SK-N-DZ (cell line): ENCODE measurements around the gene IL4I1. TPM values are rescaled to one million over a fixed set of nuclear protein-coding genes. Genes with fewer than 3 reads are reported as not detected.
A peak's percentile ranks its signal among the peaks of the same experiment; 100 is the strongest.
"Not testable (repeated sequence)": the region's sequence is repeated elsewhere in the genome, so short reads cannot be mapped to it uniquely, and the experiment has no call there.

ENCODE experiments used
- DNase-seq: peaks from one replicate; pipeline ENCODE4 v3.0.0-alpha.2; 2015; ENCODE audit warnings: low spot score
- polyA plus RNA-seq, 2 experiments: library from polyadenylated mRNA; depleted of rRNA; stranded (reverse); fragments of >200 nt; gene quantifications; 2 replicates each; pipeline ENCODE4 v1.2.3, GENCODE V29; 2014

IL4I1 gene, protein sequence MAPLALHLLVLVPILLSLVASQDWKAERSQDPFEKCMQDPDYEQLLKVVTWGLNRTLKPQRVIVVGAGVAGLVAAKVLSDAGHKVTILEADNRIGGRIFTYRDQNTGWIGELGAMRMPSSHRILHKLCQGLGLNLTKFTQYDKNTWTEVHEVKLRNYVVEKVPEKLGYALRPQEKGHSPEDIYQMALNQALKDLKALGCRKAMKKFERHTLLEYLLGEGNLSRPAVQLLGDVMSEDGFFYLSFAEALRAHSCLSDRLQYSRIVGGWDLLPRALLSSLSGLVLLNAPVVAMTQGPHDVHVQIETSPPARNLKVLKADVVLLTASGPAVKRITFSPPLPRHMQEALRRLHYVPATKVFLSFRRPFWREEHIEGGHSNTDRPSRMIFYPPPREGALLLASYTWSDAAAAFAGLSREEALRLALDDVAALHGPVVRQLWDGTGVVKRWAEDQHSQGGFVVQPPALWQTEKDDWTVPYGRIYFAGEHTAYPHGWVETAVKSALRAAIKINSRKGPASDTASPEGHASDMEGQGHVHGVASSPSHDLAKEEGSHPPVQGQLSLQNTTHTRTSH
- polyA plus RNA-seq (2014; cell fraction: cytosol; rRNA removed) = not detected in 2 replicates
- not detected in 2 replicates for polyA plus RNA-seq (2014; cell fraction: nucleus; rRNA removed)

DNA sequence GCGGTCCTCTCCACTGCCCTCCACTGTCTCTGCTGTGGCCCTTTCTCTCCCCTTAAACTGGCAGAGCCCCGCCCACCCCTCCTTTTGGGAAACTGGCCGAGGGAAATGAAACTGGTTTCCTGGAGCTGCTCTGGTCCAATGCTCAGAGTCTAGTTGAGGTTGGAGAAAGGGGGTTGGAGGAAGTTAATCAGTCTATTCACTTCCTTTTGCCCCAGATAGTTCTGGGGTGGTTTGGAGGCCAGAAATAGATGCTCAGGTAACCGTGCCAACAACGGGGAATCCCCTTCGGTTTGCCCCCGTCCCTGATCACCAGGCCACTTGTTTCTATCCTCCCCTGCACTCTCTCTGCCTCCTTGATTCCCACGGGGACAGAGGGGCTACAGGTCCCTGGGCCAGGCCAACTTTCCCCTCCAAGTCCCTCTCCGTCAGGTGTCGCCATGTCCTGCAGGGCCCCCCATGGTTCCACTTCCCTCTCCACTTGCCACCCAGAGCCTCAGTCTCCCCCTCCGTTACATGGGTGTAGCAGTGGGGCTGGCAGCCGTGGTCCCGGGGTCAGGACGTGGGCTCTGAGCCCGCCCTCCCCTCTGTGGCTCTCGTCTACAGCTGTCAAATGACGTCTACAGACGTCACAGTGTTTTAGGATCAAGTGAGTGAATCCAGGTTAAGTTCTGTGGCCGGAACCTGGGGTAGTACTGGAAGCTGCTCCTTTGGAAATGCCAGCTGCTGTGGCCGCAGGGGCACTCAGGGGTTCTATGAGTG is at the start of gene IL4I1:
Gene IL4I1 (minus strand): TSS at position 25 of the 759 bp plus-strand sequence. CDS start 727 bp downstream, outside the sequence.
- no peak for DNase-seq

DNA sequence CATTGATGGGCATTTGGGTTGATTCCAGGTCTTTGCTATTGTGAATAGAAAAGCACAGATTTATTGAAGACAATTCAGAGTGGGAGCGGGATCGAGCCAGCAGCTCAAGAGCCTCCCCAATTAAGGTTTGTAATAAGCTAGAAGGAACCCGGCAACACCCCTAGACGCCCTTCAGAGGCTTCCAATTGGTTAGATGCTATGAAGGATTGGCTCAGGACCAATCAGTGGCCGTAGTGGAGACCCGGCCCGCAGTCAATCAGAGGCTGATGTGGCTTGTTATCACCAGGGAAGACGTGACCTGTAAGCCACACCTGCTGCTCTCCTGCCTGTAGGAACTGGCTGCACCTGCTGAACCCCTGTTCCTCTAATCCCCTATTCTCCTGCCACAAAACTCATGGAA is 49.7 kb upstream of the IL4I1 start:
- no peak for DNase-seq

DNA sequence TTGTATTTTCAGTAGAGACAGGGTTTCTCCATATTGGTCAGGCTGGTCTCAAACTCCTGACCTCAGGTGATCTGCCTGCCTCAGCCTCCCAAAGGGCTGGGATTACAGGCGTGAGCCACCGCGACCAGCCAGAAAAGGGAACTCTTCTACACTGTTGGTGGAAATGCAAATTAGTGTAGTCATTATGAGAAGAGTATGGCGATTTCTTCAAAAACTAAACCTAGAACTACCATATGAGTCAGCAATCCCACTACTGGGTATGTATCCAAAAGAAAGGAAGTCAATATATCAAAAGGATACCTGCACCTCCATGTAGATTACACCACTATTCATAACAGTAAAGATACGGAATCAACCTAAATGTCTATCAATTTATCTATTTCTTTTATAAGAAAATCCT is 47.9 kb upstream of the IL4I1 start:
- DNase-seq = not testable (repeated sequence)

DNA sequence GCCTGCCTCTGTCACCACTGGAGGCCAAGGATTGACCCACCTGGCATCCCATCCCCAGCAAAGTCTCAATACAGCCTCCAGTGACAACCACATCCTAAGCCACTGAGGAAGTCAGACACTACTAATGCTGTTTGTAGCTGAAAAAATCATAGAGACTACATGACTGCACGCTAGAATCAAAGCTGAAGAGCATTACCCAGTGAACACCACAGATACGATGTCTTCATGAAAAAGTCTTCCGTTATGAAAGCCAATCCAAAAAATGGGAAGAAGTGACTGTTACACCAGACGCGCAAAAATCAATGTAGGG is 43.8 kb upstream of the IL4I1 start:
- DNase-seq = no peak

DNA sequence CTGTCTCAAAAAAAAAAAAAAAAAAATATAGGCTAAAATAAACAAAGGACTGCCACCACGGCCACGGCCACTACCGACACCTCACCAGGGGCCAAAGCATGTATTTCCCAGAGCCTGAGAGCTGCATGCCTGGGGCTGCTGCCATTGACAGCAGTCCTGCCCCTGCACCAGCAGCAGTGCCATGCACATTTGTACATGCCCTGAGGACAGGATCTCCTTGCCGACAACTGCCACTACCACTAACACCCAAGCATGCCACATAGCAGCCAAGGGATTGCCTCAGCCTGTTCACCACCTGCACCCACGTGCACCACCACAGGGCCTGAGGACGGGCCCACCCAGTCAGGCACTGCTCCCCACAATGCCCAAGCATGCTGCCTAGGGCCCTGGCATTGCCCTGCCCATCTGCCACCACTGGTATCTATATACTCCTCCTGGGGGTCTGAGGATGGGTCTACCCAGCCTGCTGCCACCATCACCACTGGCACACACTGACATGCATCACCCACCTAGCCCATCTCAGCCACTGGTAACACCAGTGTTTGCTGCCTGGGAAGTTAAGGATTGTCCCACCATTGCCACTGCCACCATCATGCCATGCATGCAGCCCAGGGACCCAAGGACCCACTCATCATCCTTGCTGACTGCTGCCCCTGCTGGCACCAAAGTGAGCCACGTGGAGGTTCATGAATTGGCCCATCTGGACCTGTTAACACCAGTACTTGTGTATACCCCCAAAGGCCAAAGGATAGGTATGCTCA is 43.2 kb upstream of the IL4I1 start:
- no peak for DNase-seq

DNA sequence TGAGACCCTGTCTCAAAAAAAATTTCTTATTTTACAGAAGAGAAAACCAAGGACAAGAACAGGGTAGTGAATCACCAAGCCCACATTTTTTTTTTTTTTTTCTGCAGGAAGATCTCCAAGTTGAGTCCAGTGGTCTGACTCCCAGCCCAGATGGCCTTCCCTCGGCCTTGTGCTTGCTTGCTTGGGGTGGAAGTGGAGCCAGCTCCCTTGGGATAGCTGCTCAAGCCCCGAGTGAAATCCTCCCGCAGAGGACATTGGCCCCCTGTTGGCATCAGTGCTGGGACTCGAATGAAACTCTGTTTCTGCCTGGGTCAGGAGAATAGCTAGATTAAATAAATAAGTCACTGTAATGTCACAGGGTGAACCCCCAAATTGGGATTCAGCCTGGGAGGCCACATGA is 42.0 kb upstream of the IL4I1 start:
- no peak for DNase-seq

DNA sequence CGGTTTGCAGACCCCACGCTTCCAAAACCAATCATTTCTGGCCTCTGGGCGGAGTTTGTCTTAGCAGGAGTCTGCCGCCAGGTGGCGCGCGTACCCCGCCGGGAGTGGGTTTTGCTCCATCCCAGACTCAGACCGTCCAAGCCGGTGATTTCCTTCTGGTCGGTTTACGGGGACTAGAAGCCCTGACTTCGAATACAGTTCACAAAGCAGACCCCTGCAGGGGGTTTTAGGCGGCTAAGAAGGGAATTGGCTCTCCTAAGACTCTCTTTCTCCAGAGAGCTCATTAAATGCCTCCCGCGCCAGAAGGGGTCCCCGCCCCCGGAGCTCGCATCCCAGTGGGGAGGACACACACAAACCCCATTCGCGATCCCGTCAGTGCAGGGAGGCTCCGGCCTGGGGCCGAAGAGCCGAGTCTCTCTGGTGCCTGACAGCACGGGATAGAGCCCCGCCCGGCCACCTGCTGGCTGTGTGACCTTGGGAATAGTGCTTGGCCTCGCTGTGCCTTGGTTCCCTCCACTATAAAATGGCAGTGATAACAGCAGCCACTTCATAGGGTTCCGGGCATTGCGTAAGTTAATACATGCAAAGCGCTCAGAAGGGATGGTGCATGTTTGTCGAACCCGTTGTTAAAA is 41.2 kb upstream of the IL4I1 start:
- DNase-seq = peak; percentile 57

DNA sequence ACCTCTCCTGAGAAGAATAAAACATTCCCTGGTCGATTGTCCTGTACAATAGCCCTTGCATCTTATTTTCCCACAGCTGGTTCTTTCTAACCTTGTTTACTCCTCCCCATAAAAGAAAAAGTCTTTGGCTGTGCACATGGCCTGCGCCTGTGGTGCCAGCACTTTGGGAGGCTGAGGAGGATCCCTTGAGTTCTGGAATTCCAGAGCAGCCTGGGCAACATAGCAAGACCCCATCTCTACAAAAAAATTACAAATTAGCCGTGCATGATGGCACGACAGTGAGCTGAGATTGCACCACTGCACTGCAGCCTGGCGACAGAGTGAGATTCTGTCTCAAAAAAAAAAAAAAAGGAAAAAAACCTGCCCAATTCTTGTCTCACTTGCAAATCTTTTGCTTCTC is 39.9 kb upstream of the IL4I1 start:
- DNase-seq = no peak

DNA sequence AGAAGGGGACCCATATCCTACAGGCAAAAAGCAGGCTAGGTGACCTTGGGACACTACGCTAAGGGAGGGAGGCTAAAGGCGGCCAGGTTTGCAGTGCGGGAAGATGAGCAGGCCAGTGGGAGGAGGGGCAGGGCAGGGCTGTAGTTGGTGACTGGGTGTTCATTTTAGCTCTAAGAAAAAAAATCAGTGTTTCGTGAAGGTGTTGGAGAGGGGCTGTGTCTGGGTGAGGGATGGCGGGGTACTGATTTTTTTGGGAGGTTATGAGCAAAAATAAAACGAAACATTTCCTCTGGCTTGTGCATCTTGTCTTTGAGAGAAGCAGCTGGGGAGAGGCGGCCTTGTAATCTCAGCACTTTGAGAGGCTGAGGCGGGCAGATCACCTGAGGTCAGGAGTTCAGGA is 37.0 kb upstream of the IL4I1 start:
- no peak for DNase-seq

DNA sequence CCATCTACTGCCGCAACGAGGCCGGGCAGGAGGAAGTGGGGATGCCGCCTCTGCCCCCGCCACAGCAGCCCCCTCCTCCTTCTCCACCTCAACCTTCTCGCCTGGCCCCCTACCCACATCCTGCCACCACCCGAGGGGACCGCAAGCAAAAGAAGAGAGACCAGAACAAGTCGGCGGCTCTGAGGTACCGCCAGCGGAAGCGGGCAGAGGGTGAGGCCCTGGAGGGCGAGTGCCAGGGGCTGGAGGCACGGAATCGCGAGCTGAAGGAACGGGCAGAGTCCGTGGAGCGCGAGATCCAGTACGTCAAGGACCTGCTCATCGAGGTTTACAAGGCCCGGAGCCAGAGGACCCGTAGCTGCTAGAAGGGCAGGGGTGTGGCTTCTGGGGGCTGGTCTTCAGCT is 36.0 kb upstream of the IL4I1 start:
- DNase-seq = no peak

DNA sequence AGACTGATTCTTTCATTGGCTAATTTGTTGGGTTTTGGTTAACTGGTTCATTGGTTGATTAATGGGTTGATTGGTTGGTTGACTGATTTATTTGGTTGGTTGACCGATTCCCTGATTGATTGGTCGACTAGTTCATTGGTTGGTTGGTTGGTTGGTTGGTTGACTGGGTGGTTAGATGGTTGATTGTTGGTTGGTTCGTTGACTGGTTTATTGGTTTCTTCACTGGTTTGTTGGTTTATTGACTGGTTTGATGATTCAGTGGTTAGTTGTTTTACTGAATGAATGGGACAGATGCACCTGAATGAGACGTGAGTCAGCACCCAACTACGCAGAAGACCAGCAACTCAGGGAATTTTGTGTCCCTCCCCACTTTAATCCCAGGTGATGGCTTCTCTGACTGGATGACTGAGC is 35.4 kb upstream of the IL4I1 start:
- DNase-seq = no peak

DNA sequence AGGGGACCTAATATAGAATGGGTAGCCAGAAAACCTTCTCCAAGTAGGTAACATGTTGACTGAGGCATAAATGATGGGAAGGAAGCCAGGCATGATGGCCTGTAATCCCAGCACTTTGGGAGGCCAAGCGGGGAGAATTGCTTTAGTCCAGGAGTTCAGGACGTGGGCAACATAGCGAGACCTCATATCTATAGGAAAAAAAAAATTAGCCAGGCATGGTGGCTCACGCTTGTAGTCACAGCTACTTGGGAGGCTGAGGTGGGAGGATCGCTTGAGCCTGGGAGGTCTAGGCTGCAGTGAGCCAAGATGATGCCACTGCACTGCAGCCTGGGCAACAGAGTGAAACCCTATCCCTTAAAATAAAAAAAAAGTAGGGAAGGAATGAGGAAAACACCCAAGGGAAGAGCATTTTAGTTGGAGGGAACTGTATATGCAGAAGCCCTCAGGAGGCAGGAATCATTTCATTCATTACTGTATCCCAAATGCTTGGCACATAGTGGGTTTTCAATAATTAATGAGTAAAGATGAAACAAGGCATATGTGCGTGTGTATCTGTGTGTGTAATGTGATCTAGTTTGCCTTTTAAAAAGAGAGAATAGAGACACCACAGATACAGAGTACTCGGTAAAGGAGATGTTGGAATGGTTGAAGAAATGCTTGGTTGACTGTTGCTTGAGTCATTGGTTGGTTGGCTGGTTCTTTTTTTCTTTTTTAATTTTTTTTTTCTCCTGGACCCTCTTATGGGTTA is 34.8 kb upstream of the IL4I1 start:
- DNase-seq = no peak

DNA sequence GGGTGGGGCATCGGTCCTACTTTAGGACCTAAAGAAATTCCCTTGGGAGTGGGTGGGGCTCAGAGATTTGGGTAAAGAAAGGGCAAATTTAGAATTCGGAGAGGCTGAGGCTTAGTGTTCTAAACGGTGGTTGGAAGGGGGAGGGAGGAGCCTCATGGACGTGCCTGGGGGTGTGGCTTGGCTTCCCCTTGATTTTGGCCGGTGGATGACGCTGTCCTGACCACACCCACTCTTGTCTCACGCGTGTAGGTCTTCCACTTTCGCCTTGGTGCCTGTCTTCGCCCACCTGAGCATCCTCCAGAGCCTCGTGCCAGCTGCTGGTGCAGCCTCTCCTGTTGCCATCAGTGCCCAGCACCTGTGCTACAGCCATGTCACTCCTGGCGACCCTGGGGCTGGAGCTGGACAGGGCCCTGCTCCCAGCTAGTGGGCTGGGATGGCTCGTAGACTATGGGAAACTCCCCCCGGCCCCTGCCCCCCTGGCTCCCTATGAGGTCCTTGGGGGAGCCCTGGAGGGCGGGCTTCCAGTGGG is 33.9 kb upstream of the IL4I1 start:
- DNase-seq = no peak

DNA sequence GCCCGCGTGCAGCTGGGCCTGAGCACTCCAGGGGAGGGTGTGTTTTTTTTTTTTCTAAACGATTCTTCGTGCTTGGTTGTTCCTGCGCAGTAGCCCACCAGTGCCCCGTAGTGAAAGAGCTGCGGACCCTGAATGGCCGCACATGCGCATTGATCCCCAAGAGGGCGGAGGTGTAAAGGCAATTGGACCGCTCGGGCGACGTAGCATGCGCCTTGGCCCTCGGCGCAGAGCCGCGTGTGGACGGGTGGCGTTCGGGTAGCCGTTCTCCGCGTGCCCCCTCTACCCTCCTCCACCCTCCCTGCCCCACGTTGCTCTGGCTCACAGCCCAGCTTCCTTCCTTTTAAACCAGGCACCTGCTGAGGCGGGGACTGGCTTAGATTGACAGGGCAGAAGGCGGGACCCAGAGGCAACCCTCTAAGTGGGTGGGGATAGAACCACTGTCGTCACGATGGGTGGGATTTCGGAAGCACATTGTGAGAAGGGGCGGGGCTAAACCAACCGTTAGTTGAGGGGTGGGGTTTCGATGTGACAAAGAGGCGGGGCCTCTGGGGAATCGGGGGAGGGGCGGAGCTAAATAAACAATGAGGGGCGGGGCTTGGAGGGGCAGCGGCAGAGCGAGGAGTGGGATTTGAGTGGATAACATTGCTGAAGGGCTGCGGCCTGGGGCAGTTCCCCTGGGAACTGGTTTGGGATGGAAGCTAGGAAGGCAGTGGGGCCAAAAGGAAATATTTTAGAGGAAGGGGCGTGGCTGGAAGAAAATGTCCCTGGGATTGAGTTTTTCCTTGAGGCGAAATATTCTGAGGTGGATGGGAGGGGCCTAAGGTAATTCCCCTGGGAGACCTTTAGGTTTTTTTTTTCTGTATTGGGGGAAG is 33.2 kb upstream of the IL4I1 start:
- peak; percentile 86 for DNase-seq

DNA sequence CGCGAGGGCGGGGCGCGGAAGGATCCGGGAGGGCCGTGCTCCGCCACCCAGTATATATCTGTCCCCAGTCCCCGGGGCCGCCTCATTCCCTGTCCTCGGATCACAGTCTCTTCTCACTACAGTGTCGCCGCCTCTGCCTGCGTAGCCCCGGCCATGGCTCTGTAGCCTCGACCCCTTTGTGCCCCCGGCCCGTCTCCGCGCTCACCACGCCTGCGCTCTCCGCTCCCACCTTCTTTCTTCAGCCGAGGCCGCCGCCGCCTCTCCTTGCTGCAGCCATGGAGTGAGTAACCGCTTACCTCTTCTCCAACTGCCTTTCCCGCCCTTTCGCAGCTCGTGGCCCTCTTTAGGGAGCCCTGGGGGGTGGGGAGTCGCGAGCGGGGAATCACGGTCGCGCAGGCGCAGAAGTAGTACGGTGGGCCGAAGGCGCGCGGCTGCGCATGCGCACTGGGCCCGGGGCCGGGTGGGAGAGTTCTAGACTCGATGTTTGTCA is 32.5 kb upstream of the IL4I1 start, which contains the start of the genes ATF5 and NUP62:
Gene ATF5 (plus strand): TSS at position 85 of the 490 bp plus-strand sequence. CDS start 1,646 bp downstream, outside the sequence.
Gene NUP62 (minus strand): TSS at position 384 of the 490 bp plus-strand sequence. CDS start 19,697 bp downstream, outside the sequence.
- DNase-seq = peak; percentile 89

DNA sequence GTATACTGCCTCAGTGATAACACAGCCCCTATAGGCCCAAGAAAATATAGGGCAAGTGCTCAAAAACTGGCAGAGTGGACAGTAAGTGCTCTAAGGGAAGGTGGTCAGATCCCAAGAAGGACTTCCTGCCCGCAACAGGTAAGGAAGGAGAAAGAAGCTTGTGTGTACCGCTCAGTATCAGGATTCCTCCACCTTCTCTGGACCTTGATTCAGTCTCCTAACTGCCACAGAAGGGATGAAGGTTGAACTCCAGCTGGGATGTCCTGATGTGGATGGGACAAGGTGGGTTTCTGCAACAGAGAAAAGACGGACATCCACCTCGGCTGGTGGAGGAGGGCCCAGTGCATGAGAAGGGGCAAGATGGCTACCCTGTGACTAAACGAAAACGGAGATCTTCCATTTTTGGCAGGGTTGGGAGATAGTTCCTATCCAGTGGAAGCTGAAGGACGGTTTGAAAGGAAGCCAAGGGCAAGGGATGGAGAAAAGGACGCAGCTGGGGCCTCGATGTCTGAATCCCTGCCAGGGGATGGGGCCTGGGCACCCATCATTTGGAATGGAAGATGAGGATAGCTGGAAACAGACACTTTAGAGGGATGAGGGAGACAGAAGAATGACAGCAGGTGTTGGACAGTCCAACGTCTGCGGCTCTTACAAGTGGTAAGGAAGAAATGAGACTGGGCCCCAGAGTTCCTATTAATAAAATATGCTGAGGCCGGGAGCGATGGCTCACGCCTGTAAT is 31.0 kb upstream of the IL4I1 start:
- no peak for DNase-seq

DNA sequence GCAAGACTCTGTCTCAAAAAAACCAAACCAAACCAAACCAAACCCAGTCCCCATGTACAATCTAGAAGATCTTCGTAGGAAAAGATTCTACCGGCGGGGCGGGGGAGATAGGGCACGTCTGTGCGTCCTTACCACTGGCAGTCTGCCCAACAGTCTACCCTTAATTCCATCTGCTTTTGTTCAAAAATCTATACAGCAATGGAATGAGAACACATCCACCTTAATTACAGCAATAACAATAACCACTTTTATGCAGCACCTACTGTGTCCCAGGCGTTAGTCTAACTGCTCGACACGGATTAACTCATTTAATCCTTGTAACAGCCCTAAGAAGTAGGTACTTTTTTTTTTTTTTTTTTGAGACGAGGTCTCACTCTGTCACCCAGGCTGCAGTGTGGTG is 29.8 kb upstream of the IL4I1 start:
- DNase-seq = no peak

DNA sequence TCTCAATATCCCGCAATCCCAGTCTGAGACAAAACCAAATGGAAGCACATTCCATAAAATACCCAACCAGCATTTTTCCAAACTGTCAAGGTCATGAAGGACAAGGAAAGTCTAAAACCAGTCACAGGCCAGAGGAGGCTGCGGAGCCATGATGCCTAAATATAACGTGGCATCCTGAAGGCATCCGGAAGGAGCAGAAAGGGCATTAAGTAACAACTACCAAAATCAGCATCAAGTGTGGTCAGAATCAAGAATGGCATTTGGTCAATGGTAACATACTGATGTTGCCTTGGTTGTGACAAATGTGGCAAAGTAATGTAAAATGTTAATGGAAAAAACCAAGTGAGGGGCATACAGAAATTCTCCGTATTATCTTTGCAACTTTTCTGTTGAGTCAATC is 28.8 kb upstream of the IL4I1 start:
- no peak for DNase-seq
